Activated CD8-positive, alpha-beta T cell treated with anti-CD3 and anti-CD28 coated beads for 36 hours (primary cell): Measurements from ENCODE around the gene TAOK1. TPM values are rescaled to one million over a fixed set of nuclear protein-coding genes. Genes with fewer than 3 reads are reported as not detected.
A peak's percentile ranks its signal among the peaks of the same experiment; 100 is the strongest.

Experiments used
- ATAC-seq: fragments of 200-7000 bp; cut with Tn5 transposase; one replicate; pipeline ENCODE4 v1.10.0; 2021; ENCODE audit warnings: mild to moderate bottlenecking, moderate library complexity
- CTCF ChIA-PET: fragments of 350-600 bp; sonication (Branson Sonifier 250); formaldehyde crosslinking; loops from one replicate; lab custom pipeline; 2021; ENCODE audit warnings: antibody characterized with exemption; lab: Charles Lee
- POLR2A ChIA-PET: fragments of 350-600 bp; sonication (Branson Sonifier 250); formaldehyde crosslinking; loops from one replicate; lab custom pipeline; 2021; ENCODE audit warnings: antibody characterized with exemption; lab: Charles Lee
- DNase-seq: peaks from one replicate; pipeline ENCODE4 v3.0.0-alpha.2; 2020
- H3K27ac Mint-ChIP-seq: one replicate; pipeline ENCODE4 v1.8.0; 2021; ENCODE audit warnings: mild to moderate bottlenecking, mixed read lengths
- H3K27me3 Mint-ChIP-seq: one replicate; pipeline ENCODE4 v1.8.0; 2021; ENCODE audit warnings: mixed read lengths
- H3K36me3 Mint-ChIP-seq: one replicate; pipeline ENCODE4 v1.8.0; 2021; ENCODE audit warnings: low read depth, mixed read lengths
- H3K4me1 Mint-ChIP-seq: one replicate; pipeline ENCODE4 v1.8.0; 2021; ENCODE audit warnings: low read depth, mixed read lengths
- H3K4me3 Mint-ChIP-seq: one replicate; pipeline ENCODE4 v1.8.0; 2021; ENCODE audit warnings: mild to moderate bottlenecking, moderate library complexity, mixed read lengths
- H3K9me3 Mint-ChIP-seq: one replicate; pipeline ENCODE4 v1.8.0; 2021; ENCODE audit warnings: mixed read lengths
- intact Hi-C: fragments of 100-400 bp; cut with micrococcal nuclease; formaldehyde crosslinking; loops from one replicate; pipeline ENCODE4 v1.10.0; 2022
- total RNA-seq, 2 experiments: library from RNA; stranded (reverse); gene quantifications; one replicate each; pipeline ENCODE4 v1.2.3, GENCODE V29; 2021
- TF ChIP-seq, protein P1 (sequence below): fragments of 200-600 bp; IDR thresholded peaks from one replicate; pipeline ENCODE4 v1.8.0; 2022; ENCODE audit warnings: antibody characterized with exemption, mild to moderate bottlenecking

TAOK1 gene
- total RNA-seq, 2 experiments from 2014 or later: 33.5 to 34.6 TPM

DNA sequence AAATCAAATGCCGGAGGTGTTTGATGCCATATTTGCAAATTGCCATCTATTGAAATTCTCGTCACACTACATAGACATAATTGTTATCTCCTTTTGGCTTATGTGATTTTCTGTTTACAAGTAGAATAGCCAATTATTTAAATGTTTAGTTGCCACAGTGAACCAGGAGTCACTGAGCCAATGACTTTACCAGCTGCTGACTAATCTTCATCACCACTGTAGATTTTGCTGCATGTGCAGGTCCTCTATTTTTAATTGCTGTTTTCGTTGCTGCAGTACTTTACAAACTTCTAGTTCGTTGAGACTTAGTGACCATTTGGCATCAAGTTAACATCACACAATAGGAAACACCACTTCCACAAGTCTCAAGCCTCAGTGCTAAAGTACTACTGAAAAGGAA, 153.9 kb downstream of the TAOK1 start:
- TF ChIP-seq, protein P1, sequence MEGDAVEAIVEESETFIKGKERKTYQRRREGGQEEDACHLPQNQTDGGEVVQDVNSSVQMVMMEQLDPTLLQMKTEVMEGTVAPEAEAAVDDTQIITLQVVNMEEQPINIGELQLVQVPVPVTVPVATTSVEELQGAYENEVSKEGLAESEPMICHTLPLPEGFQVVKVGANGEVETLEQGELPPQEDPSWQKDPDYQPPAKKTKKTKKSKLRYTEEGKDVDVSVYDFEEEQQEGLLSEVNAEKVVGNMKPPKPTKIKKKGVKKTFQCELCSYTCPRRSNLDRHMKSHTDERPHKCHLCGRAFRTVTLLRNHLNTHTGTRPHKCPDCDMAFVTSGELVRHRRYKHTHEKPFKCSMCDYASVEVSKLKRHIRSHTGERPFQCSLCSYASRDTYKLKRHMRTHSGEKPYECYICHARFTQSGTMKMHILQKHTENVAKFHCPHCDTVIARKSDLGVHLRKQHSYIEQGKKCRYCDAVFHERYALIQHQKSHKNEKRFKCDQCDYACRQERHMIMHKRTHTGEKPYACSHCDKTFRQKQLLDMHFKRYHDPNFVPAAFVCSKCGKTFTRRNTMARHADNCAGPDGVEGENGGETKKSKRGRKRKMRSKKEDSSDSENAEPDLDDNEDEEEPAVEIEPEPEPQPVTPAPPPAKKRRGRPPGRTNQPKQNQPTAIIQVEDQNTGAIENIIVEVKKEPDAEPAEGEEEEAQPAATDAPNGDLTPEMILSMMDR: no peak
- DNase-seq (no peak), ATAC-seq (no peak)
- Mint-ChIP-seq H3K4me3 (no peak overlapping the region), H3K27ac (no peak overlapping the region), H3K9me3 (no peaks in the 10 kb centered on the region), H3K4me1 (peaks cover 9% of the 10 kb centered on the region), H3K36me3 (peaks cover 15% of the 10 kb centered on the region), H3K27me3 (no peaks in the 10 kb centered on the region)
- intact Hi-C loops: no loop called here
- ChIA-PET POLR2A (interaction anchor here (0.6 to 1.1 kb wide), 2 partner anchors 21 to 1173 kb away, joined by 3 to 4 read pairs; no protein-coding TSS in a partner anchor), CTCF (interaction anchor here (2.0 to 5.5 kb wide), 2 partner anchors 10 to 174 kb away, joined by 4 to 18 read pairs; no protein-coding TSS in a partner anchor)

DNA sequence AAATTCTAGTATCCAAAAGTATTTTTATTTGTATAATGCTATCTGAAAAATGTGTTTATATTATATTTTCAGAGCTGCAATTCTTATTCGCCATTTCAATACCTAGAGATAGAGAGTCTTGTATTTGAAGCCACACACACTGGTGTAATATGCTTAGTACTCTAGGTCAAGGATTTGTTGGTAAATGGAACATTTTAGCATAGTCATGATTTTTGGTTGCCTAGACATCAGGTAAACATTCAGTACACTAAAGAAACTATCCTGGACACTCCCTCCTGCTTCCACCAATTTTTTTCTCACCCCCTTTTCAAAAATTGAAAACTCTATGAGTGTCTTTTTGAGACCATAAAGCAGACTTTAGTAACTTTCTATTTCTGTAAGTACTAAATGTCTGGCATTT, 155.9 kb downstream of the TAOK1 start:
- Mint-ChIP-seq H3K27me3 (no peaks in the 10 kb centered on the region), H3K4me1 (peaks cover 17% of the 10 kb centered on the region), H3K36me3 (peaks cover 14% of the 10 kb centered on the region), H3K9me3 (no peaks in the 10 kb centered on the region), H3K27ac (no peak overlapping the region), H3K4me3 (no peak overlapping the region)
- ChIA-PET CTCF (interaction anchor here (1.0 to 5.5 kb wide), 3 partner anchors 12 to 176 kb away, joined by 3 to 18 read pairs (median 4); no protein-coding TSS in a partner anchor), POLR2A (no interaction called here)
- ATAC-seq (no peak), DNase-seq (no peak)
- intact Hi-C loops: no loop called here
- TF ChIP-seq, protein P1: no peak

DNA sequence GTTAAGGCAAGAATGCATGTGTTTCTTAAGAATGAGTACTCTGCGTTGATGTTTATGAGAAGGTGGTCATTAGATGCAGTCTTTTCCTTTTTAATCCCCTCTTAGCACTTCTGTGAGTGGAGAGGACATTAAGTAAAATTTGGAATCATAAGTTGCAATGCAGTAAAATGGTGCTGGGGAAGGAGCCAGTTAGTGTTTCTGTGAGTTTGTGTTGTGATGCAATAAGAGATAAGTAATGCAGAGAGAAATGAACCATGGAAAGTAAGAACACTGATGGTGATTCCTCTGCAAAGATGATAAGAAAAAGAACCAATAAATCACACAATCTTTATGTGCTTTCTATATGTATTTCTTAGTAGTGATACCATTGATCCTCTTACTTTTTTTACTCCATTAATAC, 156.7 kb downstream of the TAOK1 start:
- intact Hi-C loops: no loop called here
- Mint-ChIP-seq H3K9me3 (no peaks in the 10 kb centered on the region), H3K4me3 (no peak overlapping the region), H3K4me1 (peaks cover 17% of the 10 kb centered on the region), H3K27ac (peak overlapping the region; percentile 46), H3K36me3 (peaks cover 14% of the 10 kb centered on the region), H3K27me3 (no peaks in the 10 kb centered on the region)
- TF ChIP-seq, protein P1: no peak
- ChIA-PET CTCF (interaction anchor here (5.5 kb wide), 1 partner anchor 177 kb away, joined by 18 read pairs; no protein-coding TSS in a partner anchor), POLR2A (no interaction called here)
- ATAC-seq: no peak
- no peak for DNase-seq

DNA sequence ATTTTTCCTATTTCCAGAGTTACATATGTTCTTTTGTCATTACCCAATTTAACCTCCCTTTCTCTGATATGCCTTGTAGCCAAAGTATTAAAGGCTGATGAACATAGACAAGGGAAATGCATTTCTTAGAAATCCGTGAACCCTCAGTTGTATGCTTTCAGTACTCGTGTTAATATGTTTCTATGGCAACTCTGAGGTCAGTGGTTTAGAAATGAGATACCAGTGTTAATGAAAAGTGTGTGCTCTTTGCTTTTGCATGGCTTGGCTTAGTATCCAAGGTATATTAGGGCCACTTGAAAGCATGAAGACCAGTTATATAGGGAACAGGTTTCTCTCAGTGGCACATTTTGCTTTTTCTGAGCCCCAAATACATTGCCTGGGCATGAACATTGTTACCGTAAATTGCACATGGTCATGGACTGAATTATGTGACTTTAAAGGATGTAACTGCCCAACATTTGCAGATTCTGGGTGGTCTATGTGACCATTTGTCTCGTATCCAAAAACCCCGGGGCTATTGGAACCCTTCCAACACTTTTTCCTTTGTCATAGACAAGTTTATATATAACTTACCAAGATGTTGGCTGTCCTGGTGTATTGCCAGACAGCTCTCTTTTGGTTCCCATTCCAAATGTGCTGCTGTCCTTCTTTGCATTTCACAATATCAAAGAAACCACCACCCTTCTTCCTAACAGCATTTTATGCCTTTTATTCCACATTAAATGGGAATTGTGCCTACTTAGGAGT, 159.2 kb downstream of the TAOK1 start:
- peaks cover 17% of the 10 kb centered on the region for H3K4me1 Mint-ChIP-seq
- TF ChIP-seq, protein P1: no peak
- ATAC-seq (peak; percentile 76), DNase-seq (no peak)
- CTCF ChIA-PET: interaction anchor here (1.7 kb wide), 1 partner anchor 179 kb away, joined by 7 read pairs; no protein-coding TSS in a partner anchor
- no peaks in the 10 kb centered on the region for H3K27me3 Mint-ChIP-seq
- intact Hi-C loops: no loop called here
- H3K27ac Mint-ChIP-seq: no peak overlapping the region
- POLR2A ChIA-PET: no interaction called here
- no peaks in the 10 kb centered on the region for H3K9me3 Mint-ChIP-seq
- no peak overlapping the region for H3K4me3 Mint-ChIP-seq
- peaks cover 1% of the 10 kb centered on the region for H3K36me3 Mint-ChIP-seq

DNA sequence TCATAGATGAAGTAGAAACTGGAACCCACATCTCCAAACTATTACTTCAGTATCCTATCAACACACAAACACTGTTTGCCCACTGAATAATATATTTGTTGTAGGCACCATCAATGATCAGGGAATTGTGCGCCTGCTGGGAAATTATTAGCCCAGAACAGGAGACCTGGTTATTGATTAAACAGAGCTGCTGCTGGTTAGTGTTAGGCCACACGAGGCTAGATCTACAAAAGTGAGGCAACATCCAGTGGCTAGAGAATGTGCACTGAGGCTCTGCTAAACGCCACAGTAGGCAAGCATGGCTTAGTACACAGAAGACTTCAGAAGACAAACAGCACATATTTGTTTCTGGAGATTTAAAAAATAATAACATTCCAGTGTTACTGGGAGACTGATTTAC, 165.7 kb downstream of the TAOK1 start:
- Mint-ChIP-seq H3K27me3 (no peaks in the 10 kb centered on the region), H3K36me3 (no peaks in the 10 kb centered on the region), H3K4me1 (peaks cover 14% of the 10 kb centered on the region), H3K9me3 (no peaks in the 10 kb centered on the region), H3K27ac (no peak overlapping the region), H3K4me3 (no peak overlapping the region)
- TF ChIP-seq, protein P1: no peak
- ChIA-PET POLR2A (interaction anchor here (0.8 to 1.2 kb wide), 3 partner anchors 10 to 20 kb away, joined by 3 read pairs; no protein-coding TSS in a partner anchor), CTCF (interaction anchor here (0.5 to 3.5 kb wide), 2 partner anchors 54 to 186 kb away, joined by 4 to 14 read pairs; no protein-coding TSS in a partner anchor)
- DNase-seq (no peak), ATAC-seq (no peak)
- intact Hi-C loops: no loop called here
